OCI-LY3 (cell line): ENCODE data around the gene CATSPERE.
"Not testable (repeated sequence)": the region's sequence is repeated elsewhere in the genome, so short reads cannot be mapped to it uniquely, and the experiment has no call there.

ENCODE experiments used
- H2AFZ ChIP-seq: fragments of 200-600, 300-600 bp; shearing (Covaris generic); 2 replicates; pipeline ENCODE4 v1.6.0; 2014; ENCODE audit warnings: antibody characterized with exemption, low read depth, low read length
- H3K27ac ChIP-seq: fragments of 200-600, 300-600 bp; sonication (generic); 2 replicates; pipeline ENCODE4 v1.5.1; 2014; ENCODE audit warnings: mild to moderate bottlenecking, low read length, moderate library complexity, mixed read lengths
- H3K27me3 ChIP-seq: fragments of 200-600, 300-600 bp; sonication (generic); 2 replicates; pipeline ENCODE4 v1.6.1; 2014; ENCODE audit warnings: low read depth, low read length, mixed read lengths
- H3K36me3 ChIP-seq: fragments of 200-600, 300-600 bp; sonication (generic); replicated peaks from 2 replicates; pipeline ENCODE3; 2014; ENCODE audit warnings: low read depth, low read length, mixed read lengths
- H3K4me1 ChIP-seq: fragments of 300-600, 200-600 bp; sonication (generic); 2 replicates; pipeline ENCODE4 v1.6.1; 2014; ENCODE audit warnings: low read length, mixed read lengths
- H3K4me2 ChIP-seq: fragments of 200-600, 300-600 bp; sonication (generic); 2 replicates; pipeline ENCODE4 v1.6.1; 2014; ENCODE audit warnings: low read length, mixed read lengths
- H3K4me3 ChIP-seq: fragments of 300-600, 200-600 bp; sonication (generic); 2 replicates; pipeline ENCODE4 v1.5.1; 2014; ENCODE audit warnings: antibody characterized with exemption, mild to moderate bottlenecking, low read length, moderate library complexity
- H3K79me2 ChIP-seq: fragments of 300-600, 200-600 bp; shearing (Covaris generic); 2 replicates; pipeline ENCODE4 v1.6.1; 2014; ENCODE audit warnings: mild to moderate bottlenecking, low read length, mixed read lengths
- H3K9ac ChIP-seq: fragments of 300-600, 200-600 bp; shearing (Covaris generic); 2 replicates; pipeline ENCODE4 v1.6.0; 2014; ENCODE audit warnings: mild to moderate bottlenecking, low read length, moderate library complexity
- H3K9me3 ChIP-seq: fragments of 200-600, 300-600 bp; shearing (Covaris generic); 2 replicates; pipeline ENCODE4 v1.6.1; 2014; ENCODE audit warnings: low read length, mixed read lengths; ENCODE audit not compliant: insufficient read depth
- H4K20me1 ChIP-seq: fragments of 200-600, 300-600 bp; sonication (generic); 2 replicates; pipeline ENCODE4 v1.6.1; 2016; ENCODE audit warnings: low read length, mixed read lengths; ENCODE audit not compliant: insufficient read depth
- CTCF ChIP-seq: fragments of 200-600, 300-600 bp; sonication (generic); IDR thresholded peaks from 2 replicates; pipeline ENCODE4 v1.5.1; 2014; ENCODE audit warnings: antibody characterized with exemption, low read length, low read depth
- EZH2phosphoT487 ChIP-seq: fragments of 200-600 bp; shearing (Covaris generic); IDR thresholded peaks from 2 replicates; pipeline ENCODE4 v1.6.1; 2018; ENCODE audit warnings: antibody characterized with exemption, mixed run types, low read depth

The CATSPERE gene

GRCh38 chr1:244664353-244664752, 203.3 kb downstream of the CATSPERE start:
- no peak overlapping the region for H3K4me3 ChIP-seq
- H3K36me3 ChIP-seq = peaks cover 18% of the 10 kb centered on the region
- H4K20me1 ChIP-seq = peaks cover 34% of the 10 kb centered on the region
- H3K79me2 ChIP-seq = peaks cover 84% of the 10 kb centered on the region
- no peak for TF ChIP-seq CTCF
- TF ChIP-seq EZH2phosphoT487 = no peak
- no peak overlapping the region for H3K9ac ChIP-seq
- no peak overlapping the region for H2AFZ ChIP-seq
- no peak overlapping the region for H3K27ac ChIP-seq
- no peaks in the 10 kb centered on the region for H3K27me3 ChIP-seq
- no peaks in the 10 kb centered on the region for H3K4me1 ChIP-seq
- no peak overlapping the region for H3K4me2 ChIP-seq
- no peaks in the 10 kb centered on the region for H3K9me3 ChIP-seq

- Histone ChIP-seq H3K9ac (no peak overlapping the region), H3K27ac (no peak overlapping the region), H3K9me3 (no peaks in the 10 kb centered on the region), H3K79me2 (peaks cover 77% of the 10 kb centered on the region), H3K27me3 (no peaks in the 10 kb centered on the region), H3K4me2 (no peak overlapping the region), H3K4me3 (no peak overlapping the region), H3K36me3 (peaks cover 9% of the 10 kb centered on the region), H3K4me1 (no peaks in the 10 kb centered on the region), H4K20me1 (peaks cover 33% of the 10 kb centered on the region), H2AFZ (no peak overlapping the region)
- TF ChIP-seq EZH2phosphoT487 (no peak), CTCF (no peak)
These were observed 204.7 kb downstream of the CATSPERE start for GRCh38 chr1:244665771-244666217.

- peaks cover 82% of the 10 kb centered on the region for H3K79me2 ChIP-seq
- H3K9ac ChIP-seq, H3K9me3 ChIP-seq, H3K4me1 ChIP-seq, H3K36me3 ChIP-seq, H3K4me3 ChIP-seq, H3K4me2 ChIP-seq, H3K27ac ChIP-seq, H3K27me3 ChIP-seq, H2AFZ ChIP-seq: not testable (repeated sequence)
- peaks cover 38% of the 10 kb centered on the region for H4K20me1 ChIP-seq
These were observed 205.8 kb downstream of the CATSPERE start for GRCh38 chr1:244666672-244667418.

- no peak overlapping the region for H3K27ac ChIP-seq
- H3K4me3 ChIP-seq = no peak overlapping the region
- no peaks in the 10 kb centered on the region for H3K27me3 ChIP-seq
- peaks cover 76% of the 10 kb centered on the region for H3K79me2 ChIP-seq
- no peak overlapping the region for H3K9ac ChIP-seq
- no peak overlapping the region for H3K4me2 ChIP-seq
- peaks cover 9% of the 10 kb centered on the region for H3K36me3 ChIP-seq
- no peak overlapping the region for H2AFZ ChIP-seq
- TF ChIP-seq EZH2phosphoT487 (no peak), CTCF (no peak)
- no peaks in the 10 kb centered on the region for H3K4me1 ChIP-seq
- peaks cover 38% of the 10 kb centered on the region for H4K20me1 ChIP-seq
- no peaks in the 10 kb centered on the region for H3K9me3 ChIP-seq
These were observed 206.7 kb downstream of the CATSPERE start for GRCh38 chr1:244667797-244668196.
